Right kidney (tissue), 1 donor: ENCODE results near the gene LBH.

Experiments used
- DNase-seq: peaks from one replicate; pipeline ENCODE4 v3.0.0-alpha.2; 2016

LBH gene

GRCh38 chr2:30272761-30273573, 41.6 kb downstream of the LBH start:
- DNase-seq = no peak

DNA sequence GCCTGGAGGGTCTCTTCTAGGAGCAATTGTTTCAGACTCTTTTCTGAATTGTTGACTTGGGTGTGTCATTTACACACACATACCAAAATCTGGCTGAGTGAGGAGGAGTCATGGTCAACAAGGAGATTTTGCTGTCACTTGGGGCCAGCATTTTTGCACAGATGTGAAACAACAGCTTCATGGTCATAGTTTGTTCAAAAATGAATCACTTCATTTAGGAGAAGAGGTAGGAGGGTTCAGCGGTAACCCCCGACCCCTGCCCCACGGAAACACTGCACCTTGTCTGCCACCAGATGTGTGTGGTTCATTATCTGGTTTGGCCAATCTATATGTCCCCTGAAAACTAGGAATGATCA, 42.2 kb downstream of the LBH start:
- DNase-seq = no peak

DNA sequence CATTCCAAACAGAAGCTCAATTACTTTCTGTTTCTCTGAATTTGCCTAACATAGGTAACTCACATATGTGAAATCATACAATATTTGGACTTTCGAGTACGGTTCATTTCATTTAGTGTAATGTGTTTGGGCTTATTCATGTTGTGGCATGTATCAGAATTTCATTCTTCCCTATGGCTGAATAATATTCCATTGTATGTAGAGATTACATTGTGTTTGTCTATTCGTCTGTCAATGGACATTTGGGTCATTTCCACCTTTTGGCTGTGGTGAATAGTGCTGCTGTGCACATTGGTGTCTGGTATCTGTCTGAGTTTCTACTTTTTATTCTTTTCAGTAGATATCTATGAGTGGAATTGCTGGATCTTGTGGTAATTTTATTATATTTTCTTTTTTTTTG, 43.9 kb downstream of the LBH start:
- no peak for DNase-seq

DNA sequence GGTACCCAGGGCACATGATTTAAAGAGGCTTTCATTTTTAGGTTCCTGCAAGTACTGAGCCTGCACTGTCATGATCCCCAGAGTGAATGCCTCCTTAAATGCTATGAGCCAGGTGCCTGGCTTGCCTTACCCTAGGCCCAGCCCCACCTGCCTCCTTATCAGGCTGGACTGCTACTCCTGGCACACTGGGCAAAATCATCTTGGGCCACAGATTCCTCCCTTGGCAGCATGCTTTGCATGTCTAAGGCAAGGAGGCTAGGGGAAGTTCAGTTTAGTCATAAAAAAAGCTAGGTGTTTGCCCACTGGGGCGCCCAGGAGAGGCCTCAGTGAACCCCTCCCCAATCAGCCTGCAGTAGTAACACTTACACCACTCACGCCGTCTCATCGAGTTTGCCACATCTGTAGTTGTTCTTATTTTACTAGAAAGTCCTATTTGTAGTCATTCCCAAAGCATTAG, 45.1 kb downstream of the LBH start:
- DNase-seq = no peak

DNA sequence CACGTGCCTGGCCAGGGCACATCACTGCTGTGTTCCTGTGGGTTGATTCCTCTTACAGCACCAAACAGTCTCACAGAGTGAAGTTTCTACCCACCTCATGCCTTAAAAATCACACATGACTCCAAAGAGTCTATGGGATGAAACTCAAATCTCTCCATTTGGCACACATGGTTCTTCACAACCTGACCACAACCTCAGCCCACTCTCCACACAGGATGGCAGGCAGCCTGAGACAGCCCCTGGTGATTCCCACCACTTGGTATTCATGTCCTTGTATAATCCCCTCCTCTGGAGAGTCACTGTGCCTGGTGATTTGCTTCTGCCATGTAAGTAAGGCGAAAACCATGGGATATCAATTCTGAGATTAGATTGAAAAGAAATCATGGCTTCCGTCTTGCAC, 46.2 kb downstream of the LBH start:
- no peak for DNase-seq

- no peak for DNase-seq
Observed at GRCh38 chr2:30278419-30278818, 47.1 kb downstream of the LBH start.

GRCh38 chr2:30280596-30281434, 49.5 kb downstream of the LBH start:
- no peak for DNase-seq

- no peak for DNase-seq
Observed at GRCh38 chr2:30282081-30282480, 50.7 kb downstream of the LBH start.

- no peak for DNase-seq
Observed at GRCh38 chr2:30282721-30283120, 51.4 kb downstream of the LBH start.

- no peak for DNase-seq
Observed at GRCh38 chr2:30283931-30284565, 52.7 kb downstream of the LBH start.

DNA sequence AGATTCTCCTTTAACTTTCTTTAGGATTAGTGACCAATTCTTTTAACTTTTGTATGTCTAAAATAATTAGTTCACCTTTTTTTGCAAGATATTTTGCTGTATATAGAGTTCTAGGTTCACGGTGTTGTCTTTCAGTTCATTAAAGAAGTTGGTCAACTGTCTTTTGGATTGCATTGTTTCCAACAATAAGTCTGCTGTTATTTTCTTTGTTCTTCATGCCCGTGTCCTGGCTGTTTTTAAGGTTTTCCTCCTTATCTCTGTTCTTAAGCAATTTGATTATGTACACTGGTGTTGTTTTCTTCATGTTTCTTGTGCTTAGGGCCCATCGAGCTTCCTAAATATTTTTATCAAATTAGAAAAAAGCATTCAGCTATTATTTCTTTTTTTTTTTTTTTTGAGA, 54.4 kb downstream of the LBH start:
- DNase-seq = no peak

DNA sequence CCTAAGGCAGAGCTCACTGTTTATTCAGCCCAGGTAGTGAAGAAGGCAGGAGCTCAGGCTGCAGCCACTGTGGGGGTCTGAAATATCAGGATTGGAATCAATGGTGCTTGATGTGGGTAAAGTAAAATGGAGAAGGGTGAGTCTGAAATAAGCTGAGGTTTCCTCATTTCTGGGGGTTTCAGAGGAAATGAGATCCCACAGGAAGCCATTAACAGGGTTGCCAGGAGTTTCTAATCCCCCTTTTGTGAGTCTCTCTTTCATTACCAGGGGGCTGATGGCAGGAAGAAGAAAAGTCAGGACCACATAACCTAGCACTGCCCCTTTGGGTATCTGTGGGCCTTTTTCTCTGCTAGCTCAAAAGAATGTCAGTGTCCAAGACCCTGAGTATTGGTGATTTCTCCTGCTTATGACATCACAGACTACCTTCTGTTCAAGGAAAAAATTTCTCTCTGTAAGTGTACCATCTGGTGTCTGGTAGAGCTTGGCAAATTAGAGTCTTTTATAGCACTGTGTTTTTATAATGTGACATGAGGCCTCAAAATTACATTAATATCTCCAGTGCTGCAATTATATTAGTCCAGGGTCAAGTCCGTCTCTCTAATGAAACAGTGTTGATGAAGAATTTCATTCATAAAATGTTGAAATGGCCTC, 56.0 kb downstream of the LBH start:
- no peak for DNase-seq

DNA sequence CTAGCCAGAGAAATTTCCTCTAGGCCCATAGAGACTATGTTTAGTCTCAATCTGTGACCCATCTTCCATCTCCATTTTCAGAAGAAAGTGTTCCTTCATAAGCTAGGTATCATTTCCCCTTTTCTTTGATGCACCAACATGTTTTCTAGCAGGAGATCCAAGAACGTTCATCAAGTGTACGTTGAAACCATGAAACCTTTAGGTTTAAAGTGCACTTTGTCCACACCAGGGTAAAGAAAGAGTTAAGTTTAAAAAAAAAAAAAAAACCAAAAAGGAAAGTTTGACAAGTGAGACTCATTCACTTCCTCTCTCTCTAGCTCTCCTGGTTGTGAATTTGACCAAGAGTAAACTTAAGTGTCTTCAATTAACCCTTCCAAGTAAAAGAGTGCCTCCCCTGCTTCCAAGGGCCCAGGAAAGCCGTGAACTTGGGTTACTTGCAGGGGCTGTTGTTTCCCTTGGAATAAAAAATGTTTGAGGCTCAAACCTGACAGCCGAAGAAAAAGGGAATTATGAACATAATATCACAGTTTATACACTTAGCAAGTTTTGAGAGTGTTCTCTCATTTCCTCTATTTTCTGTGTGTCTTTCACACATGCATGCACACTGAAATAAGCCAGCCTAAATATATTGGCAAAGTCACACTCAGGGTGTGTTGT, 56.7 kb downstream of the LBH start:
- DNase-seq = no peak

DNA sequence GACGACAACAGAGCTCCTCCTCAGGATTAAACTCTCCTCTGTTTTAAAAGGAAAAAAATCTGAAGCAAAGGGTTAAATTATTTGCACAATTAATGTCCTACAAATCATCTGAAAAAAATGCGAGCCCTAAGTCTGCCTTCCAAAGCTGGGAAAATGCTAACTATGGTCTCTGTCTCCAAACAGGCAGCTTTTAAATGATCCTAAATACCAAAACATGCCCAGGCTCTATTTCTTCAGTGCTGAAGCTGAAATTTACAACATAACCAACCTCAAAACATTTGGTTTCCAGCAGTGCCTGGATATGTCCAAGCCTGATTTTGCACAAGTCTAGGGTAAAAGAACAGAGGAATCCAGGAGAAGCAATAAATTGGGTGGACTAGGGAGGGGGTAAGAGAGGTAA, 57.2 kb downstream of the LBH start:
- no peak for DNase-seq

GRCh38 chr2:30293303-30293921, 62.1 kb downstream of the LBH start:
- no peak for DNase-seq

- no peak for DNase-seq
Observed at GRCh38 chr2:30294133-30294532, 62.8 kb downstream of the LBH start.

- DNase-seq = no peak
Observed at GRCh38 chr2:30296496-30296895, 65.2 kb downstream of the LBH start.

DNA sequence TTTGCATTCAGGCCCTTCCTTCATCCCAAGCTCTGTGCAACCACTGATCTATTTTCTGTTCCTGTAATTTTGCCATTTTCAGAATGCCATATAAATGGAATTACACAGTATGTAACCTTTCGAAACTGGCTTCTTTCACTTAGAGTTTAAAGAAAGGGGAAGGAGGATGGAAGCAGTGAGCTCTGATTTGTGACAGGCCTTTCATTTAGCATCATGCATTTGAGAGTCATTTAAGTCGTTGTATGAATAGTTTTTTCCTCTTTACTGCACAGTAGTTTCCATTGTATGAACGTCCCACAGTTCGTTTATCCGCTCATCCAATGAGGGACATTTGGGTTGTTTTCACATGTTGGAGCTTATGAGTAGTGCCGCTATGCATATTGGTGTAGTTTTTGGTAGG, 67.0 kb downstream of the LBH start:
- no peak for DNase-seq

GRCh38 chr2:30300122-30300455, 68.8 kb downstream of the LBH start:
- DNase-seq = no peak

- no peak for DNase-seq
Observed at GRCh38 chr2:30300456-30301221, 69.3 kb downstream of the LBH start.

- no peak for DNase-seq
Observed at GRCh38 chr2:30301551-30301950, 70.2 kb downstream of the LBH start.
